Measurements from ENCODE around the gene WDR38.
A peak's percentile ranks its signal among the peaks of the same experiment; 100 is the strongest.

Gene WDR38

GRCh38 chr9:124858330-124859046 lies 5.2 kb downstream of the WDR38 start:
- peaks cover 24 to 43% of the 10 kb centered on the region in 2 donors for H3K36me3 ChIP-seq (ENCODE audit: control insufficient read depth in 1 of 2, insufficient read depth in 2 of 2, low read length in 2 of 2)
- no peaks in the 10 kb centered on the region for H3K9me3 ChIP-seq (ENCODE audit: control insufficient read depth in 1 of 2, low read length in 2 of 2)
- H3K27me3 ChIP-seq (ENCODE audit: control insufficient read depth in 1 of 2, insufficient read depth in 2 of 2, low read length in 2 of 2), result no peaks in the 10 kb centered on the region
- H3K9ac ChIP-seq (ENCODE audit: low read depth in 1 of 2, low read length in 2 of 2), result peak overlapping the region in 1 of 2 donors; percentile 26
- H3K27ac ChIP-seq (ENCODE audit: low read depth, low read length), result no peak overlapping the region
- H3K4me1 ChIP-seq (ENCODE audit: control insufficient read depth in 1 of 2, insufficient read depth in 2 of 2, low read length in 2 of 2), result peaks cover 21 to 32% of the 10 kb centered on the region in 2 donors
- H3K4me3 ChIP-seq (ENCODE audit: low read depth in 1 of 2, low read length in 2 of 2), result no peak overlapping the region

- Histone ChIP-seq H3K27ac (ENCODE audit: low read depth, low read length) (no peak overlapping the region), H3K27me3 (ENCODE audit: control insufficient read depth in 1 of 2, insufficient read depth in 2 of 2, low read length in 2 of 2) (no peaks in the 10 kb centered on the region), H3K4me3 (ENCODE audit: low read depth in 1 of 2, low read length in 2 of 2) (peak overlapping the region; percentile 88 to 96), H3K4me1 (ENCODE audit: control insufficient read depth in 1 of 2, insufficient read depth in 2 of 2, low read length in 2 of 2) (peaks cover 26 to 38% of the 10 kb centered on the region in 2 donors), H3K9me3 (ENCODE audit: control insufficient read depth in 1 of 2, low read length in 2 of 2) (no peaks in the 10 kb centered on the region), H3K36me3 (ENCODE audit: control insufficient read depth in 1 of 2, insufficient read depth in 2 of 2, low read length in 2 of 2) (peaks cover 24 to 43% of the 10 kb centered on the region in 2 donors), H3K9ac (ENCODE audit: low read depth in 1 of 2, low read length in 2 of 2) (peak overlapping the region; percentile 80 to 92)
Observed at GRCh38 chr9:124859803-124860581, 6.7 kb downstream of the WDR38 start.

GRCh38 chr9:124860582-124861341 lies 7.5 kb downstream of the WDR38 start:
- Histone ChIP-seq H3K9me3 (ENCODE audit: control insufficient read depth in 1 of 2, low read length in 2 of 2) (no peaks in the 10 kb centered on the region), H3K9ac (ENCODE audit: low read depth in 1 of 2, low read length in 2 of 2) (peak overlapping the region; percentile 80 to 92), H3K4me3 (ENCODE audit: low read depth in 1 of 2, low read length in 2 of 2) (peak overlapping the region; percentile 88 to 96), H3K36me3 (ENCODE audit: control insufficient read depth in 1 of 2, insufficient read depth in 2 of 2, low read length in 2 of 2) (peaks cover 24 to 43% of the 10 kb centered on the region in 2 donors), H3K4me1 (ENCODE audit: control insufficient read depth in 1 of 2, insufficient read depth in 2 of 2, low read length in 2 of 2) (peaks cover 26 to 38% of the 10 kb centered on the region in 2 donors), H3K27me3 (ENCODE audit: control insufficient read depth in 1 of 2, insufficient read depth in 2 of 2, low read length in 2 of 2) (no peaks in the 10 kb centered on the region), H3K27ac (ENCODE audit: low read depth, low read length) (no peak overlapping the region)

GRCh38 chr9:124861342-124862229 lies 8.3 kb downstream of the WDR38 start, which contains the start of the genes ARPC5L and RPL35:
Gene ARPC5L (plus strand): TSS chr9:124862130. CDS start chr9:124869291, 7,161 bp downstream.
Gene RPL35 (minus strand): TSS chr9:124861957. CDS start chr9:124861912, 45 bp downstream.
- Histone ChIP-seq H3K4me1 (ENCODE audit: control insufficient read depth in 1 of 2, insufficient read depth in 2 of 2, low read length in 2 of 2) (peaks cover 26 to 38% of the 10 kb centered on the region in 2 donors), H3K9me3 (ENCODE audit: control insufficient read depth in 1 of 2, low read length in 2 of 2) (no peaks in the 10 kb centered on the region), H3K4me3 (ENCODE audit: low read depth in 1 of 2, low read length in 2 of 2) (peak within 1 kb of the TSS; percentile 96 to 97), H3K27ac (ENCODE audit: low read depth, low read length) (peak within 1 kb of the TSS; percentile 91), H3K36me3 (ENCODE audit: control insufficient read depth in 1 of 2, insufficient read depth in 2 of 2, low read length in 2 of 2) (peaks cover 24 to 41% of the 10 kb centered on the region in 2 donors), H3K9ac (ENCODE audit: low read depth in 1 of 2, low read length in 2 of 2) (peak within 1 kb of the TSS; percentile 80 to 92), H3K27me3 (ENCODE audit: control insufficient read depth in 1 of 2, insufficient read depth in 2 of 2, low read length in 2 of 2) (no peaks in the 10 kb centered on the region)

- H3K36me3 ChIP-seq (ENCODE audit: control insufficient read depth in 1 of 2, insufficient read depth in 2 of 2, low read length in 2 of 2), result peaks cover 19 to 22% of the 10 kb centered on the region in 2 donors
- peak overlapping the region in 1 of 2 donors; percentile 13 for H3K9ac ChIP-seq (ENCODE audit: low read depth in 1 of 2, low read length in 2 of 2)
- peak overlapping the region; percentile 14 to 48 for H3K4me3 ChIP-seq (ENCODE audit: low read depth in 1 of 2, low read length in 2 of 2)
- peak overlapping the region; percentile 58 for H3K27ac ChIP-seq (ENCODE audit: low read depth, low read length)
- H3K9me3 ChIP-seq (ENCODE audit: control insufficient read depth in 1 of 2, low read length in 2 of 2), result no peaks in the 10 kb centered on the region
- no peaks in the 10 kb centered on the region for H3K27me3 ChIP-seq (ENCODE audit: control insufficient read depth in 1 of 2, insufficient read depth in 2 of 2, low read length in 2 of 2)
- H3K4me1 ChIP-seq (ENCODE audit: control insufficient read depth in 1 of 2, insufficient read depth in 2 of 2, low read length in 2 of 2), result peaks cover 26 to 43% of the 10 kb centered on the region in 2 donors
Observed at GRCh38 chr9:124863371-124863871, 10.2 kb downstream of the WDR38 start.

- H3K9me3 ChIP-seq (ENCODE audit: control insufficient read depth in 1 of 2, low read length in 2 of 2), result no peaks in the 10 kb centered on the region
- peak overlapping the region; percentile 80 to 96 for H3K4me3 ChIP-seq (ENCODE audit: low read depth in 1 of 2, low read length in 2 of 2)
- H3K4me1 ChIP-seq (ENCODE audit: control insufficient read depth in 1 of 2, insufficient read depth in 2 of 2, low read length in 2 of 2), result peaks cover 33 to 48% of the 10 kb centered on the region in 2 donors
- peak overlapping the region; percentile 91 for H3K27ac ChIP-seq (ENCODE audit: low read depth, low read length)
- peaks cover 7 to 10% of the 10 kb centered on the region in 2 donors for H3K36me3 ChIP-seq (ENCODE audit: control insufficient read depth in 1 of 2, insufficient read depth in 2 of 2, low read length in 2 of 2)
- H3K9ac ChIP-seq (ENCODE audit: low read depth in 1 of 2, low read length in 2 of 2), result peak overlapping the region; percentile 95 to 97
- no peaks in the 10 kb centered on the region for H3K27me3 ChIP-seq (ENCODE audit: control insufficient read depth in 1 of 2, insufficient read depth in 2 of 2, low read length in 2 of 2)
Observed at GRCh38 chr9:124868511-124869465, 15.5 kb downstream of the WDR38 start.

- peak overlapping the region; percentile 80 to 96 for H3K4me3 ChIP-seq (ENCODE audit: low read depth in 1 of 2, low read length in 2 of 2)
- peaks cover 33 to 42% of the 10 kb centered on the region in 2 donors for H3K4me1 ChIP-seq (ENCODE audit: control insufficient read depth in 1 of 2, insufficient read depth in 2 of 2, low read length in 2 of 2)
- H3K9ac ChIP-seq (ENCODE audit: low read depth in 1 of 2, low read length in 2 of 2), result peak overlapping the region; percentile 68 to 95
Observed at GRCh38 chr9:124869466-124869985, 16.3 kb downstream of the WDR38 start.

GRCh38 chr9:124869986-124870560 lies 16.8 kb downstream of the WDR38 start:
- Histone ChIP-seq H3K36me3 (ENCODE audit: control insufficient read depth in 1 of 2, insufficient read depth in 2 of 2, low read length in 2 of 2) (peaks cover 16 to 23% of the 10 kb centered on the region in 2 donors), H3K27ac (ENCODE audit: low read depth, low read length) (peak overlapping the region; percentile 91), H3K4me1 (ENCODE audit: control insufficient read depth in 1 of 2, insufficient read depth in 2 of 2, low read length in 2 of 2) (peaks cover 33 to 42% of the 10 kb centered on the region in 2 donors), H3K27me3 (ENCODE audit: control insufficient read depth in 1 of 2, insufficient read depth in 2 of 2, low read length in 2 of 2) (no peaks in the 10 kb centered on the region), H3K9ac (ENCODE audit: low read depth in 1 of 2, low read length in 2 of 2) (peak overlapping the region; percentile 68 to 95), H3K9me3 (ENCODE audit: control insufficient read depth in 1 of 2, low read length in 2 of 2) (no peaks in the 10 kb centered on the region), H3K4me3 (ENCODE audit: low read depth in 1 of 2, low read length in 2 of 2) (peak overlapping the region; percentile 80 to 96)

More at GRCh38 chr9:124869466-124869985, 16.3 kb downstream of the WDR38 start:
- peaks cover 10 to 17% of the 10 kb centered on the region in 2 donors for H3K36me3 ChIP-seq (ENCODE audit: control insufficient read depth in 1 of 2, insufficient read depth in 2 of 2, low read length in 2 of 2)
- H3K9me3 ChIP-seq (ENCODE audit: control insufficient read depth in 1 of 2, low read length in 2 of 2), result no peaks in the 10 kb centered on the region
- H3K27me3 ChIP-seq (ENCODE audit: control insufficient read depth in 1 of 2, insufficient read depth in 2 of 2, low read length in 2 of 2), result no peaks in the 10 kb centered on the region
- peak overlapping the region; percentile 91 for H3K27ac ChIP-seq (ENCODE audit: low read depth, low read length)

Data from duodenal mucosa (tissue), 2 donors.